ENCODE measurements around the gene LUC7L2.

LUC7L2 gene

DNA sequence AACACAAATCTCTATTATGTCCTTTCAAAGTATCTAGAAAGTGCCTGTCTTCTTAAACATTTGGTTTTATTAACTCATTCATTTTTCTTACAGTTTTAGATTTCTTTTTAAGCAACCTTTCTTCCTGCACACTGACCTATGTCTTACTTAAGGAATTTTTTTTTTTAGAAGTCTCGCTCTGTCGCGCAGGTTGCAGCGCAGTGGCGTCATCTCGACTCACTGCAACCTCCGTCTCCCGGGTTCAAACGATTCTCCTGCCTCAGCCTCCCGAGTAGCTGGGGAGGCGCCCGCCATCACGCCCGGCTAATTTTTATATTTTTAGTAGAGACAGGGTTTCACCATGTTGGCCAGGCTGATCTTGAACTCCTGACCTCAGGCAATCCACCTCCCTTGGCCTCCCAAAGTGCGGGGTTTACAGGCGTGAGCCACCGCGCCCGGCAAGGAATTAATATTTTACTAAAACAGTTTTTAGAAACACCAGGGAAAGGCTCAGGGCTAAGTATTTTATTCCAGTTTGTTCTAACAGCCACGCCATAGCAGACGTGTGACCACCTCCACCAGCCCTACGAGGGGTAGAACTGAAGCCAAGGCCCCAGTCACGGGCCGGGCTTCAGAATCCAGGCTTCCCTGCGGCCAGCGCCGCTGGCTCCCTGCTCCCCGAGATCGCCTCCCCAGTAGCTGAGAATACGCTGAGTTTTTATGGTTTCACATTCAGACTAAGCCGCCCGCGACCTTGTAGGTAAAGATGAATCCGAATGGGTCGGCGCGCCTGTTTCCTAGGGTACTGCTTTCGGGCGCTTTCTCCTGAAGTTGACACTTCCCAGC, 941 bp upstream of the LUC7L2 start:
- Histone ChIP-seq H3K4me1 (ENCODE audit: control insufficient read depth in 1 of 2, insufficient read depth in 2 of 2, low read length in 2 of 2) (peaks cover 13 to 29% of the 10 kb centered on the region in 2 donors), H3K36me3 (ENCODE audit: control insufficient read depth in 1 of 2, insufficient read depth in 2 of 2, low read length in 2 of 2) (peaks cover 0 to 5% of the 10 kb centered on the region in 2 donors), H3K4me3 (ENCODE audit: low read depth in 1 of 2, low read length in 2 of 2) (peak overlapping the region; percentile 94 to 97), H3K27me3 (ENCODE audit: low read depth, low read length) (no peaks in the 10 kb centered on the region), H3K9me3 (ENCODE audit: control insufficient read depth in 1 of 2, low read length in 2 of 2) (no peaks in the 10 kb centered on the region), H3K27ac (ENCODE audit: low read length) (peak overlapping the region; percentile 99)

DNA sequence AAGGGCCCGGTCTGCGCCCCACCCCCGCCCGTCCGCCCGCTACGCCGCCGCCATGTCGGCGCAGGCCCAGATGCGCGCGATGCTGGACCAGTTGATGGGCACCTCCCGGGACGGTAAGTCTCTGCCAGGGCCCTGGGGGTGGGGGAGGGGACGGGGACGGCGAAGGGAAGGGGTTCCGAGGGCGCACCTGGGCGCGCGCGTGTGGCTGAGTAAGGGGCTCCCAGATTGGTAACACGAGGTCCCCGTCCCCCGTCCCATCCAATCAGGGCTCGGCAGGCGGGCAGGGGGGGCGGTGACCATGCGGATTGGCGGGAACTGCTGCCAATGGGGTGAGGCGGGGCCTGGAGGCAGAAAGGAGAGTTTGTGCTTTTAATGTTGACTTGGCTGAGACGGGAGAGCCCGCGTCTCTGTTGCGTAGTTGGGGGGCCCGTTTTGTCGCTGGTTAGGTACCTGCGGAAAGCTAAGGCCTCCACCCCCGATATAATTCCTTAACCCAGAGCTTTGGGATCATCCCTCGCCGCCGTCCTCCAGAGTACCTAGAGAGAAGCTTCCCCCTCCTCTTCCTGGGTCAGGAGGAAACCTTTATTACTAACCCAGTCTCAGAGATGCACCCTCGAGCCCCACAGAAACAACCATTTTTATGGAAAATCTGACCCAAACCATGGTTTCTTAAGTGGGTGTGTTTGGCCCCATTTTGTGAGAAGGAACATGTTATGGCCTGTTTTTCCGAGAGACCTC, 685 bp downstream of the LUC7L2 start:
- peaks cover 6 to 10% of the 10 kb centered on the region in 2 donors for H3K36me3 ChIP-seq (ENCODE audit: control insufficient read depth in 1 of 2, insufficient read depth in 2 of 2, low read length in 2 of 2)
- no peaks in the 10 kb centered on the region for H3K9me3 ChIP-seq (ENCODE audit: control insufficient read depth in 1 of 2, low read length in 2 of 2)

DNA sequence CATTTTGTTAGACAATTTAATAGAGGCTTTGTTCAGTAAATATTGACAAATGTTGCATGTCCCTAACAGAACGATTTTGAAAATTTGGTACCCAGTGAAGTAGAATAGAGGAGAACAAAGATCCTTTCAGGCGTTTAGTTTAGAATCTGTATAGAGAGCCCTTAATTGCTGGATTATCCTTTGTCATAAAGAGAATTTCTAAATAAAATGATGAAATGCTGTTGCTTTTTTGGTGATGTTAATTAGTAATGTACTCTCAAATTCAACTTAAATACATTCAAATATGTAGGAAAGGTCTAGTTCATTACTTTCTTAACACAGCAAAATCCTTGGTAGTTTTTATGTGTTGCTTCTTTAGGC, 1.2 kb downstream of the LUC7L2 start:
- peaks cover 13 to 45% of the 10 kb centered on the region in 2 donors for H3K4me1 ChIP-seq (ENCODE audit: control insufficient read depth in 1 of 2, insufficient read depth in 2 of 2, low read length in 2 of 2)
- no peaks in the 10 kb centered on the region for H3K9me3 ChIP-seq (ENCODE audit: control insufficient read depth in 1 of 2, low read length in 2 of 2)
- H3K27ac ChIP-seq (ENCODE audit: low read length): peak overlapping the region; percentile 88
- H3K4me3 ChIP-seq (ENCODE audit: low read depth in 1 of 2, low read length in 2 of 2): peak overlapping the region; percentile 94 to 97
- no peaks in the 10 kb centered on the region for H3K27me3 ChIP-seq (ENCODE audit: low read depth, low read length)
- peaks cover 7 to 10% of the 10 kb centered on the region in 2 donors for H3K36me3 ChIP-seq (ENCODE audit: control insufficient read depth in 1 of 2, insufficient read depth in 2 of 2, low read length in 2 of 2)

More for the DNA sequence above, 685 bp downstream of the LUC7L2 start:
- Histone ChIP-seq H3K4me3 (ENCODE audit: low read depth in 1 of 2, low read length in 2 of 2) (peak overlapping the region; percentile 94 to 97), H3K27ac (ENCODE audit: low read length) (peak overlapping the region; percentile 88), H3K4me1 (ENCODE audit: control insufficient read depth in 1 of 2, insufficient read depth in 2 of 2, low read length in 2 of 2) (peaks cover 13 to 40% of the 10 kb centered on the region in 2 donors), H3K27me3 (ENCODE audit: low read depth, low read length) (no peaks in the 10 kb centered on the region)

DNA sequence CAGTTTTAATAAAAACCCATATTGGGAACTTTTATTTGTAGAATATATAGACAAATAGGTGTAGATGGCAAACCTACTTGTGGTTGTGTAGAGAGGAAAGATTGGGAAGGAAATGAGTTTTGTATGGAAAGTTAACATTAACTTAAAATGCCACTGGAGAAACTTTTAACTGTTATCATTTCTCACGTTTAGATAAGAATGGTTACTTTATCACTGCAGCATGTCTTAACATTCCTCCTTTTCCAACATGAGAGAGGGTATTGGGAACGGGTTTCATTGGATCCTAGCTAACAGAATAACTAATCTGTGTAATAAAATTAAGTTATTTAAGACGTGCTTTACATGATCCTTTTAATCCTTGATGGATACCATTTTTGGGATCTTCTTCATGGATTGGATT, 1.8 kb downstream of the LUC7L2 start:
- Histone ChIP-seq H3K4me1 (ENCODE audit: control insufficient read depth in 1 of 2, insufficient read depth in 2 of 2, low read length in 2 of 2) (peaks cover 13 to 51% of the 10 kb centered on the region in 2 donors), H3K36me3 (ENCODE audit: control insufficient read depth in 1 of 2, insufficient read depth in 2 of 2, low read length in 2 of 2) (peaks cover 7 to 10% of the 10 kb centered on the region in 2 donors), H3K27ac (ENCODE audit: low read length) (no peak overlapping the region), H3K4me3 (ENCODE audit: low read depth in 1 of 2, low read length in 2 of 2) (peak overlapping the region; percentile 94 to 97), H3K27me3 (ENCODE audit: low read depth, low read length) (no peaks in the 10 kb centered on the region), H3K9me3 (ENCODE audit: control insufficient read depth in 1 of 2, low read length in 2 of 2) (no peaks in the 10 kb centered on the region)

DNA sequence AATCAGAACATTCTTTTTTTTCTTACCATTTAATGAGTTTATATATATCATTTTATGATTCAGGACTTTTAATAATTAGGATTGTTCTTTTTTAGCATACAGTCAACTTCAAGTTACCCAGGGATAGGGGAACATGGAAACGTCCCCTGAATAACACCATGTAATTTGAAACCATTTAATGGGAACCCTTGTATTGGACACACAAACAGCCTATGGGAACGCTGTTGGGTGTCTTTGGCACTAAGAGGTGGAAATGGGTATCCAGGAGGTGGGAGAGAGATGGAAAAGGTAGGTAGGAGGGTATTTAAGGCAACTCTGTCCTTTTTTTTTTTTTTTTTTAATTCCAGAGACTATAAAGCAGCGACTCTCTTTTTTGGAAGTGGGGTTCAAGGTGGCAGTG, 2.6 kb downstream of the LUC7L2 start:
- H3K4me3 ChIP-seq (ENCODE audit: low read depth in 1 of 2, low read length in 2 of 2): no peak overlapping the region
- peaks cover 14 to 53% of the 10 kb centered on the region in 2 donors for H3K4me1 ChIP-seq (ENCODE audit: control insufficient read depth in 1 of 2, insufficient read depth in 2 of 2, low read length in 2 of 2)
- H3K36me3 ChIP-seq (ENCODE audit: control insufficient read depth in 1 of 2, insufficient read depth in 2 of 2, low read length in 2 of 2): peaks cover 7 to 10% of the 10 kb centered on the region in 2 donors
- H3K9me3 ChIP-seq (ENCODE audit: control insufficient read depth in 1 of 2, low read length in 2 of 2): no peaks in the 10 kb centered on the region
- H3K27me3 ChIP-seq (ENCODE audit: low read depth, low read length): no peaks in the 10 kb centered on the region
- no peak overlapping the region for H3K27ac ChIP-seq (ENCODE audit: low read length)

DNA sequence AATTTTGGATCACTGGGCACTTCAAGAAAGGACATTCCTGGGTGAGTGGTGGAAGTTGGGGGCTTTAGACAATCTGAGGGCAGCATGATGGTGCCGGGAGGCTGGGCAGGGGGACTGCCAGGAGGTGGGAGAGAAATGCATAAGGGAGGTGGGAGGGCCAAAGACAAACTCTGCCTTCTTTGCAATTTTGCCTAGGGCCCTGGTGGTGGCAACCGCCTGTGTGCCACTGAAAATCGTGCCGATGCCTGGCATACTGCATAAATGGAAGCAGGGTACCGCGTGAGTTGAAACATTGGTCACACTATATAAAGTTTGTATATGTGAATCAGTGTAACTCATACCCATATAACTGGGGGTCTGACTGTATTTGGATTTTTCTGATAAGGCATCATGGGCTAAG, 3.3 kb downstream of the LUC7L2 start:
- H3K4me1 ChIP-seq (ENCODE audit: control insufficient read depth in 1 of 2, insufficient read depth in 2 of 2, low read length in 2 of 2): peaks cover 18 to 59% of the 10 kb centered on the region in 2 donors
- H3K27ac ChIP-seq (ENCODE audit: low read length): no peak overlapping the region
- H3K27me3 ChIP-seq (ENCODE audit: low read depth, low read length): no peaks in the 10 kb centered on the region
- H3K9me3 ChIP-seq (ENCODE audit: control insufficient read depth in 1 of 2, low read length in 2 of 2): no peaks in the 10 kb centered on the region
- peaks cover 7 to 10% of the 10 kb centered on the region in 2 donors for H3K36me3 ChIP-seq (ENCODE audit: control insufficient read depth in 1 of 2, insufficient read depth in 2 of 2, low read length in 2 of 2)
- H3K4me3 ChIP-seq (ENCODE audit: low read depth in 1 of 2, low read length in 2 of 2): no peak overlapping the region

DNA sequence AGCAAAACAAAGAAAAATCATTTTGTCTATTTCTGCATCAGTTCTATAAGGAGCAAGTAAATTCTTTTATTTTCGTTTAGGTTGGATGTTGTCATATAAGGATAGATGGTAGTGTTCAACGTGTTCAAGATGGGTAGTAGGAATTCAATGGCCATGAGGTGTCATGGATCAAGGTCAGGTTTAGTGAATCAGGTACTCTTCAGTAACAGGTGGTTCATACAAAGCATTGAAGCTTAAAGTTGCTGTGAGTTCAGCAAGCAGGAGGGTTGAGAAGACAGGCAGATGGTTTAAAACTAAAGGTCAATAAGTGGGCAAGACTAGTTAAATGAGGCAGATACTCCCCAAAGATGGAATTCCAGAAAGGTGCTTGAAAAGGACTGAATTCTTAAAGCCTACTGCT, 5.6 kb downstream of the LUC7L2 start:
- Histone ChIP-seq H3K4me3 (ENCODE audit: low read depth in 1 of 2, low read length in 2 of 2) (no peak overlapping the region), H3K27me3 (ENCODE audit: low read depth, low read length) (no peaks in the 10 kb centered on the region), H3K36me3 (ENCODE audit: control insufficient read depth in 1 of 2, insufficient read depth in 2 of 2, low read length in 2 of 2) (peaks cover 5 to 7% of the 10 kb centered on the region in 2 donors), H3K9me3 (ENCODE audit: control insufficient read depth in 1 of 2, low read length in 2 of 2) (no peaks in the 10 kb centered on the region), H3K27ac (ENCODE audit: low read length) (no peak overlapping the region), H3K4me1 (ENCODE audit: control insufficient read depth in 1 of 2, insufficient read depth in 2 of 2, low read length in 2 of 2) (peaks cover 14 to 74% of the 10 kb centered on the region in 2 donors)

DNA sequence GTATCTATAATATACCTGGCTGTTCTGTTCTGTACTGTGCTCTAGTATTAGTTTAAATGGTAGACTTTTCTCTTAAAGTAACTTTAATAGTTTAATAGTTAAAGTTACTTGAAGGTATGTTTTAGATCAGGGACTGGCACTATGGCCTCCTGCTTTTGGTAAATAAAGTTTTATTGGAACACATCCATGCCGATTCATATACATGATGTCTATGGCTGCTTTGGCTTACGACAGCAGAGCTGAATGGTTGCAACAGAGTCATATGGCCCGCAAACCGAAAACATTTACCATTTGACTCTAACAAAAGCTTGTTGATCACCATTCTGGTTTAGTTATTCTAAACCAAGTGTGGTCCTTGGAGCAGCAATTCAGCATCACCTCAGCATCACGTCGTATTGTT, 6.7 kb downstream of the LUC7L2 start:
- Histone ChIP-seq H3K27me3 (ENCODE audit: low read depth, low read length) (no peaks in the 10 kb centered on the region), H3K9me3 (ENCODE audit: control insufficient read depth in 1 of 2, low read length in 2 of 2) (no peaks in the 10 kb centered on the region), H3K27ac (ENCODE audit: low read length) (no peak overlapping the region), H3K4me1 (ENCODE audit: control insufficient read depth in 1 of 2, insufficient read depth in 2 of 2, low read length in 2 of 2) (peaks cover 14 to 76% of the 10 kb centered on the region in 2 donors), H3K36me3 (ENCODE audit: control insufficient read depth in 1 of 2, insufficient read depth in 2 of 2, low read length in 2 of 2) (peaks cover 5 to 7% of the 10 kb centered on the region in 2 donors), H3K4me3 (ENCODE audit: low read depth in 1 of 2, low read length in 2 of 2) (no peak overlapping the region)

DNA sequence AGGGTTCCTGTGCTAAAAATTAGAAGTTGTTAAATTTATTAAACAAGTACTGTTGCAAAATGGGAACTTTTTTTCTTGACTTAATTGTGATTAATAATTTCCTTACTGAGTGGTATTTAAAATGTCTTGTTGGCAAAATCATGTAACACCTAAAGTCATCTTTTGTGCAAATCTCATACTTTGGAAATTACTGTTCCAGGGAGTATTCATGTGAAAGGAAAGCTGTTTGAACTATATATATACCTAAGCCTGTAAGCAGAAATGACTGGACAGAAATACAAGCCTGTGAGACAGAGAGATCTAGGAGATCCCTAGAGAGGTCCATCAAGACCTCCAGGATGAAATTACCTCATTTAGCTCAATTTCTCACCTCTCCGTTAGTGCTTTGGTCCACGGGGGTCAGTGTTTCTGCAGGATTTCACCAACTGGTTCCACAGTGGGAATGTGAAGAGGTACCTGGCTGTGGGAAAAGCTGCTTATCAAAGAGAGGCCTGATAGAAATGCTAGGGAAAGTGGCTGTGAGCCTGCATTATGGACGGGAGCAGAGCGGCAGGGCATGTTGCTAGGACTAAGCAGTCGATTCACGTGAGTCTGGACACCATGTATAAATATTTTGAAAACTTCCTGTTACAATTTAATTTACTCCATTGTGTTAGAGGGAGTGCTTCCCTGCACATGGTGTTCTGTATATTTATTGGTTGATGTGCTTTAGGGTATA, 7.9 kb downstream of the LUC7L2 start:
- Histone ChIP-seq H3K4me1 (ENCODE audit: control insufficient read depth in 1 of 2, insufficient read depth in 2 of 2, low read length in 2 of 2) (peaks cover 6 to 78% of the 10 kb centered on the region in 2 donors), H3K36me3 (ENCODE audit: control insufficient read depth in 1 of 2, insufficient read depth in 2 of 2, low read length in 2 of 2) (peaks cover 5 to 7% of the 10 kb centered on the region in 2 donors), H3K27ac (ENCODE audit: low read length) (no peak overlapping the region), H3K4me3 (ENCODE audit: low read depth in 1 of 2, low read length in 2 of 2) (no peak overlapping the region), H3K27me3 (ENCODE audit: low read depth, low read length) (no peaks in the 10 kb centered on the region), H3K9me3 (ENCODE audit: control insufficient read depth in 1 of 2, low read length in 2 of 2) (no peaks in the 10 kb centered on the region)

DNA sequence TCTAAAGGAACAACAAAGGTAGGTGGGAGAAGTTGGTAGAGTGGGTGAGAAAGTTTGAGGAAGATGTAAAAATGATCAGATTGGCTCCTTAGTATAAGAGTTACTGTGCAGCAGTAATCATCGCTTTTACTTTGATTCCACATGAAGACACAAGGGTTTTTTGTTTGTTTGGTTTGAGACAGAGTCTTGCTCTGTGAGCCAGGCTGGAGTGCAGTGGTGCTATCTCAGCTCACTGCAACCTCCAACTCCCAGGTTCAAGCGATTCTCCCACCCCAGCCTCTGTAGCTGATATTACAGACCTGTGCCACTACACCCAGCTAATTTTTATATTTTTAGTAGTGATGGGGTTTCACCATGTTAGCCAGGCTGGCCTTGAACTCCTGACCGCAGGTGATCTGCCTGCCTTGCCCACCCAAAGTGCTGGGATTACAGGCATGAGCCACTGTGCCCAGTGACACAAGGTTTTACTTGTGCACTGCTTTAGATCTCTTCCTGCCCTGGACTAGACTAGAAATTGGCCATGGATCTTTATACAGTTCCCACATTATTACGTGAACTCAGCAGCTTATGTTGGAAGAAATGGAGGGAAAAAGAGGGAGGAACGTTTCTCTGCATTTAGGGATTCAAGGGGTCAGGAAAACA, 10.7 kb downstream of the LUC7L2 start:
- no peak overlapping the region for H3K4me3 ChIP-seq (ENCODE audit: low read depth in 1 of 2, low read length in 2 of 2)
- peaks cover under 1 to 4% of the 10 kb centered on the region in 2 donors for H3K36me3 ChIP-seq (ENCODE audit: control insufficient read depth in 1 of 2, insufficient read depth in 2 of 2, low read length in 2 of 2)
- no peak overlapping the region for H3K27ac ChIP-seq (ENCODE audit: low read length)
- no peaks in the 10 kb centered on the region for H3K9me3 ChIP-seq (ENCODE audit: control insufficient read depth in 1 of 2, low read length in 2 of 2)
- H3K4me1 ChIP-seq (ENCODE audit: control insufficient read depth in 1 of 2, insufficient read depth in 2 of 2, low read length in 2 of 2): peaks cover 5 to 80% of the 10 kb centered on the region in 2 donors
- no peaks in the 10 kb centered on the region for H3K27me3 ChIP-seq (ENCODE audit: low read depth, low read length)

DNA sequence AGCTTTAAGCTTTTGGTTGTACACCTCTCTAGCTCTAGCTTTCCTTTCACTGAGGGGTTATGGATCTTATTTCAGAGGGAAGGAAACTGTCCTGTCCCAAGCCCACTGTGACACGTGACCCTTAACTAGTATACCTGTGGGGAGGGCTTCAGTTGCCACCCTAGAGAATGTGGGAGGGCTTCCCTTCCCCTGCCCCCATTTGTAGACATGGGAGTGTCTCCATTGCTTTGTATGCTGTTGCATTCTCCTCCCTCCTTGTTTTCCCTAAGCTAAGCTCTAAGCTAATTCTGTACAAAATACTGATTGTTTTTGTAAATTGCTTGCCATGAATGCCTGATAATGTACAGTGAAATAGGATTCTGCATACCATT, 11.2 kb downstream of the LUC7L2 start:
- Histone ChIP-seq H3K36me3 (ENCODE audit: control insufficient read depth in 1 of 2, insufficient read depth in 2 of 2, low read length in 2 of 2) (peaks cover 2 to 5% of the 10 kb centered on the region in 2 donors), H3K9me3 (ENCODE audit: control insufficient read depth in 1 of 2, low read length in 2 of 2) (no peaks in the 10 kb centered on the region), H3K4me3 (ENCODE audit: low read depth in 1 of 2, low read length in 2 of 2) (no peak overlapping the region), H3K27ac (ENCODE audit: low read length) (no peak overlapping the region), H3K4me1 (ENCODE audit: control insufficient read depth in 1 of 2, insufficient read depth in 2 of 2, low read length in 2 of 2) (peaks cover 5 to 75% of the 10 kb centered on the region in 2 donors), H3K27me3 (ENCODE audit: low read depth, low read length) (no peaks in the 10 kb centered on the region)
